A549 (cell line): ENCODE results near the gene DGKH. TPM values are rescaled to one million over a fixed set of nuclear protein-coding genes. Genes with fewer than 3 reads are reported as not detected.

Source experiments
- ATAC-seq, 2 experiments: fragments of 200-7000 bp in 1 of 2; fragments of >200 bp in 1 of 2; cut with Nextera tagmentation in 1 of 2; cut with Tn5 transposase in 1 of 2; 3 replicates each; pipeline versions ENCODE4 v1.8.0 to v1.9.1; 2018 to 2020; ENCODE audit warnings: mild to moderate bottlenecking in 1 of 2, moderate library complexity in 1 of 2
- CTCF ChIA-PET: fragments of 300-600 bp; sonication (Branson Sonifier 250); formaldehyde crosslinking; extraction: SDS; loops from one replicate; lab custom pipeline; 2021; ENCODE audit warnings: antibody characterized with exemption, inconsistent platforms; lab: Yijun Ruan, JAX
- POLR2A ChIA-PET: fragments of 350-600 bp; formaldehyde crosslinking; extraction: SDS; loops from one replicate; lab custom pipeline; 2021; ENCODE audit warnings: antibody characterized with exemption, inconsistent platforms; lab: Yijun Ruan, JAX
- DNase-seq, 2 experiments: peaks; one replicate each; pipeline versions ENCODE4 v3.0.0 to v3.0.0-alpha.2; 2011 to 2016; ENCODE audit warnings: low read depth in 1 of 2, low spot score in 1 of 2
- FAIRE-seq: peaks from 2 replicates; lab custom pipeline; 2011; peaks lifted over from hg19 to GRCh38; lab: Jason Lieb, UNC
- H3K27ac ChIP-seq, 2 experiments: fragments of >200 bp; sonication (Bioruptor Twin); formaldehyde crosslinking; 3 replicates each; pipeline ENCODE4 v1.5.1; 2016 to 2017
- H3K4me1 ChIP-seq: fragments of >200 bp; sonication (Bioruptor Twin); formaldehyde crosslinking; 3 replicates; pipeline ENCODE4 v1.6.1; 2016
- H3K4me2 ChIP-seq: fragments of >200 bp; sonication (Bioruptor Twin); formaldehyde crosslinking; 3 replicates; pipeline ENCODE4 v1.6.1; 2016
- H3K4me3 ChIP-seq: fragments of >200 bp; sonication (Bioruptor Twin); formaldehyde crosslinking; 3 replicates; pipeline ENCODE4 v1.5.1; 2016
- H3K9me3 ChIP-seq: fragments of >200 bp; sonication (Bioruptor Twin); formaldehyde crosslinking; 3 replicates; pipeline ENCODE4 v1.6.1; 2016
- ATOH8 ChIP-seq: fragments of 250-450 bp; sonication (Bioruptor Pico); IDR thresholded peaks from 2 replicates; pipeline ENCODE4 v1.5.0; 2020; ENCODE audit warnings: low read depth, mild to moderate bottlenecking, moderate library complexity
- BCL3 ChIP-seq: fragments of >200 bp; sonication (Bioruptor Twin); formaldehyde crosslinking; IDR thresholded peaks from 3 replicates; pipeline ENCODE4 v1.6.1; 2016
- CBX2 ChIP-seq: fragments of 200-600 bp; sonication (generic); IDR thresholded peaks from 2 replicates; pipeline ENCODE4 v1.6.1; 2016; ENCODE audit warnings: low read depth, mild to moderate bottlenecking, borderline replicate concordance
- CHD2 ChIP-seq: fragments of 150-350 bp; IDR thresholded peaks from 2 replicates; pipeline ENCODE4 v1.6.1; 2014; ENCODE audit warnings: low read length; ENCODE audit not compliant: partially characterized antibody
- CHD4 ChIP-seq: fragments of 200-600 bp; sonication (generic); IDR thresholded peaks from 2 replicates; pipeline ENCODE4 v1.6.1; 2016; ENCODE audit warnings: antibody characterized with exemption, mild to moderate bottlenecking, borderline replicate concordance
- EP300 ChIP-seq, 2 experiments: fragments of >200 bp; sonication (Bioruptor Twin); formaldehyde crosslinking; IDR thresholded peaks; 2 replicates in 1 of 2; 3 replicates in 1 of 2; pipeline ENCODE4 v1.6.1; 2016 to 2017
- GATA3 ChIP-seq: IDR thresholded peaks from 2 replicates; pipeline ENCODE4 v1.6.1; 2012; ENCODE audit warnings: borderline replicate concordance
- HES2 ChIP-seq: fragments of >200 bp; sonication (Bioruptor Twin); formaldehyde crosslinking; IDR thresholded peaks from 2 replicates; pipeline ENCODE4 v1.6.1; 2016
- HEYL ChIP-seq: fragments of 250-450 bp; sonication (Bioruptor Pico); IDR thresholded peaks from 2 replicates; pipeline ENCODE4 v1.8.0; 2021; ENCODE audit warnings: mild to moderate bottlenecking, moderate library complexity
- HOXA7 ChIP-seq: fragments of 250-450 bp; sonication (Bioruptor Pico); IDR thresholded peaks from 2 replicates; pipeline ENCODE4 v1.5.0; 2020; ENCODE audit warnings: mild to moderate bottlenecking, moderate library complexity
- HOXB13 ChIP-seq: fragments of 250-450 bp; sonication (Bioruptor Pico); IDR thresholded peaks from 2 replicates; pipeline ENCODE4 v1.5.0; 2020; ENCODE audit warnings: low read depth, mild to moderate bottlenecking, moderate library complexity
- HOXB5 ChIP-seq: fragments of 250-450 bp; sonication (Bioruptor Pico); IDR thresholded peaks from 2 replicates; pipeline ENCODE4 v1.5.0; 2020; ENCODE audit warnings: mild to moderate bottlenecking, moderate library complexity
- JUN ChIP-seq, 2 experiments: fragments of >200 bp; sonication (Bioruptor Twin); formaldehyde crosslinking; IDR thresholded peaks; 2 replicates in 1 of 2; 3 replicates in 1 of 2; pipeline ENCODE4 v1.6.1; 2016 to 2017
- KDM1A ChIP-seq: fragments of 200-600 bp; sonication (generic); IDR thresholded peaks from 2 replicates; pipeline ENCODE4 v1.6.1; 2016; ENCODE audit warnings: low read depth, mild to moderate bottlenecking
- KDM5A ChIP-seq: fragments of 200-600 bp; sonication (generic); IDR thresholded peaks from 2 replicates; pipeline ENCODE4 v1.6.1; 2016; ENCODE audit warnings: antibody characterized with exemption, mild to moderate bottlenecking
- MAFK ChIP-seq: fragments of 450-650 bp; IDR thresholded peaks from 2 replicates; pipeline ENCODE4 v1.6.1; 2014; ENCODE audit not compliant: partially characterized antibody
- NPAS2 ChIP-seq: fragments of 250-450 bp; sonication (Bioruptor Pico); IDR thresholded peaks from 2 replicates; pipeline ENCODE4 v1.8.0; 2022; ENCODE audit warnings: mild to moderate bottlenecking, moderate library complexity, borderline replicate concordance
- NR3C1 ChIP-seq: fragments of >200 bp; sonication (Bioruptor Twin); formaldehyde crosslinking; IDR thresholded peaks from 3 replicates; pipeline ENCODE4 v1.6.1; 2017
- PHF8 ChIP-seq: fragments of 200-600 bp; sonication (generic); IDR thresholded peaks from 2 replicates; pipeline ENCODE4 v1.6.1; 2016; ENCODE audit warnings: low read depth, mild to moderate bottlenecking, antibody characterized with exemption, moderate library complexity, borderline replicate concordance
- POLR2A ChIP-seq: IDR thresholded peaks from 2 replicates; pipeline ENCODE4 v1.6.1; 2012; ENCODE audit warnings: mild to moderate bottlenecking, low read length
- RARB ChIP-seq: fragments of 250-450 bp; sonication (Bioruptor Pico); IDR thresholded peaks from 2 replicates; pipeline ENCODE4 v1.8.0; 2021; ENCODE audit warnings: mild to moderate bottlenecking, moderate library complexity
- RFX5 ChIP-seq: fragments of 450-650 bp; IDR thresholded peaks from 2 replicates; pipeline ENCODE4 v1.7.1; 2014; ENCODE audit warnings: antibody characterized with exemption, mild to moderate bottlenecking, moderate library complexity
- SMC3 ChIP-seq: fragments of >200 bp; sonication (Bioruptor Twin); formaldehyde crosslinking; IDR thresholded peaks from 3 replicates; pipeline ENCODE4 v1.6.1; 2018; ENCODE audit warnings: inconsistent platforms
- SREBF2 ChIP-seq: fragments of 450-650 bp; IDR thresholded peaks from 2 replicates; pipeline ENCODE4 v1.6.1; 2014; ENCODE audit warnings: mild to moderate bottlenecking, moderate library complexity
- ZFP36 ChIP-seq: fragments of 450-650 bp; IDR thresholded peaks from 2 replicates; pipeline ENCODE4 v1.6.1; 2014; ENCODE audit warnings: borderline replicate concordance; ENCODE audit not compliant: partially characterized antibody
- ZSCAN20 ChIP-seq: fragments of 250-450 bp; sonication (Bioruptor Pico); IDR thresholded peaks from 2 replicates; pipeline ENCODE4 v1.8.0; 2022; ENCODE audit warnings: mild to moderate bottlenecking, moderate library complexity
- WGBS: methylation state at CpG from one replicate; pipeline ENCODE4 v1.1.6; 2017; ENCODE audit errors: missing lambda C conversion rate; 5-methylcytosine and 5-hydroxymethylcytosine counted together
- polyA plus RNA-seq, 4 experiments: library from polyadenylated mRNA; depleted of rRNA in 3 of 4; stranded (reverse); fragments of >200 nt; fragmentation: RNase III in 1 of 4; extraction: RNeasy Plus Mini Kit Qiagen cat#74134 plus additional on column Dnase treatment in 1 of 4; gene quantifications; 2 replicates in 3 of 4; 3 replicates in 1 of 4; pipeline ENCODE4 v1.2.3, GENCODE V29; 2011 to 2017
- TF ChIP-seq, protein P1 (sequence below): fragments of 450-650 bp; IDR thresholded peaks from 2 replicates; pipeline ENCODE4 v1.6.1; 2014; ENCODE audit warnings: antibody characterized with exemption
- TF ChIP-seq, protein P2 (sequence below): fragments of >200 bp; sonication (Bioruptor Twin); formaldehyde crosslinking; IDR thresholded peaks from 3 replicates; pipeline ENCODE4 v1.5.1; 2016
- TF ChIP-seq, protein P3 (sequence below): IDR thresholded peaks from 2 replicates; pipeline ENCODE4 v1.6.1; 2012
- TF ChIP-seq, protein P4 (sequence below): IDR thresholded peaks from 2 replicates; pipeline ENCODE4 v1.6.1; 2012
- TF ChIP-seq, protein P5 (sequence below): fragments of 250-450 bp; sonication (Bioruptor Pico); IDR thresholded peaks from 2 replicates; pipeline ENCODE4 v1.5.0; 2021; ENCODE audit warnings: mild to moderate bottlenecking, moderate library complexity, borderline replicate concordance

Gene DGKH
- polyA plus RNA-seq, 2 of the 4 experiments (the other 2 are of a cell fraction), result 3.8 to 6.7 TPM

- POLR2A ChIA-PET, result no interaction called here
- no peak for FAIRE-seq
- CTCF ChIA-PET, result no interaction called here
- H3K4me2 ChIP-seq, result no peak overlapping the region
- TF ChIP-seq RARB (CRISPR knock-in tag) (no peak), HOXB13 (no peak), GATA3 (no peak), NPAS2 (no peak), RFX5 (no peak), NR3C1 (no peak), CHD4 (no peak), KDM1A (no peak), MAFK (no peak), POLR2A (no peak), HES2 (no peak), ZSCAN20 (CRISPR knock-in tag) (no peak), PHF8 (no peak), ZFP36 (no peak), BCL3 (no peak), SMC3 (no peak)
- TF ChIP-seq, protein P1, sequence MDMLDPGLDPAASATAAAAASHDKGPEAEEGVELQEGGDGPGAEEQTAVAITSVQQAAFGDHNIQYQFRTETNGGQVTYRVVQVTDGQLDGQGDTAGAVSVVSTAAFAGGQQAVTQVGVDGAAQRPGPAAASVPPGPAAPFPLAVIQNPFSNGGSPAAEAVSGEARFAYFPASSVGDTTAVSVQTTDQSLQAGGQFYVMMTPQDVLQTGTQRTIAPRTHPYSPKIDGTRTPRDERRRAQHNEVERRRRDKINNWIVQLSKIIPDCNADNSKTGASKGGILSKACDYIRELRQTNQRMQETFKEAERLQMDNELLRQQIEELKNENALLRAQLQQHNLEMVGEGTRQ, result no peak
- TF ChIP-seq, protein P2, sequence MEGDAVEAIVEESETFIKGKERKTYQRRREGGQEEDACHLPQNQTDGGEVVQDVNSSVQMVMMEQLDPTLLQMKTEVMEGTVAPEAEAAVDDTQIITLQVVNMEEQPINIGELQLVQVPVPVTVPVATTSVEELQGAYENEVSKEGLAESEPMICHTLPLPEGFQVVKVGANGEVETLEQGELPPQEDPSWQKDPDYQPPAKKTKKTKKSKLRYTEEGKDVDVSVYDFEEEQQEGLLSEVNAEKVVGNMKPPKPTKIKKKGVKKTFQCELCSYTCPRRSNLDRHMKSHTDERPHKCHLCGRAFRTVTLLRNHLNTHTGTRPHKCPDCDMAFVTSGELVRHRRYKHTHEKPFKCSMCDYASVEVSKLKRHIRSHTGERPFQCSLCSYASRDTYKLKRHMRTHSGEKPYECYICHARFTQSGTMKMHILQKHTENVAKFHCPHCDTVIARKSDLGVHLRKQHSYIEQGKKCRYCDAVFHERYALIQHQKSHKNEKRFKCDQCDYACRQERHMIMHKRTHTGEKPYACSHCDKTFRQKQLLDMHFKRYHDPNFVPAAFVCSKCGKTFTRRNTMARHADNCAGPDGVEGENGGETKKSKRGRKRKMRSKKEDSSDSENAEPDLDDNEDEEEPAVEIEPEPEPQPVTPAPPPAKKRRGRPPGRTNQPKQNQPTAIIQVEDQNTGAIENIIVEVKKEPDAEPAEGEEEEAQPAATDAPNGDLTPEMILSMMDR, result no peak
- TF ChIP-seq, protein P3, sequence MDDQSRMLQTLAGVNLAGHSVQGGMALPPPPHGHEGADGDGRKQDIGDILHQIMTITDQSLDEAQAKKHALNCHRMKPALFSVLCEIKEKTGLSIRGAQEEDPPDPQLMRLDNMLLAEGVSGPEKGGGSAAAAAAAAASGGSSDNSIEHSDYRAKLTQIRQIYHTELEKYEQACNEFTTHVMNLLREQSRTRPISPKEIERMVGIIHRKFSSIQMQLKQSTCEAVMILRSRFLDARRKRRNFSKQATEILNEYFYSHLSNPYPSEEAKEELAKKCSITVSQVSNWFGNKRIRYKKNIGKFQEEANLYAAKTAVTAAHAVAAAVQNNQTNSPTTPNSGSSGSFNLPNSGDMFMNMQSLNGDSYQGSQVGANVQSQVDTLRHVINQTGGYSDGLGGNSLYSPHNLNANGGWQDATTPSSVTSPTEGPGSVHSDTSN, result no peak
- TF ChIP-seq, protein P4, sequence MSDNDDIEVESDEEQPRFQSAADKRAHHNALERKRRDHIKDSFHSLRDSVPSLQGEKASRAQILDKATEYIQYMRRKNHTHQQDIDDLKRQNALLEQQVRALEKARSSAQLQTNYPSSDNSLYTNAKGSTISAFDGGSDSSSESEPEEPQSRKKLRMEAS, result no peak
- WGBS, result 89% methylated on average over 6 of the region's 6 CpGs
- no peak for DNase-seq
- ATAC-seq, result no peak
- no peak overlapping the region for H3K4me3 ChIP-seq
- no peaks in the 10 kb centered on the region for H3K9me3 ChIP-seq
- H3K4me1 ChIP-seq, result peaks cover 15% of the 10 kb centered on the region
- H3K27ac ChIP-seq, result no peak overlapping the region
Measured at GRCh38 chr13:42279080-42279479, 230.6 kb downstream of the DGKH start.

- 36% methylated on average over 1 of the region's 1 CpG for WGBS
- Histone ChIP-seq H3K9me3 (no peaks in the 10 kb centered on the region), H3K4me3 (no peak overlapping the region), H3K4me1 (peaks cover 15% of the 10 kb centered on the region), H3K27ac (no peak overlapping the region), H3K4me2 (no peak overlapping the region)
- ChIA-PET CTCF (no interaction called here), POLR2A (no interaction called here)
- TF ChIP-seq CBX2 (no peak), SREBF2 (no peak), CHD4 (no peak), KDM5A (no peak), ATOH8 (no peak), SMC3 (no peak), HEYL (CRISPR knock-in tag) (no peak), RFX5 (no peak), HOXA7 (CRISPR knock-in tag) (no peak), POLR2A (no peak), JUN (IDR thresholded peaks at IDR 0.05) (no peak), CHD2 (no peak), HOXB5 (CRISPR knock-in tag) (no peak), ZFP36 (no peak), EP300 (IDR thresholded peaks at IDR 0.05) (no peak)
- TF ChIP-seq, protein P5, sequence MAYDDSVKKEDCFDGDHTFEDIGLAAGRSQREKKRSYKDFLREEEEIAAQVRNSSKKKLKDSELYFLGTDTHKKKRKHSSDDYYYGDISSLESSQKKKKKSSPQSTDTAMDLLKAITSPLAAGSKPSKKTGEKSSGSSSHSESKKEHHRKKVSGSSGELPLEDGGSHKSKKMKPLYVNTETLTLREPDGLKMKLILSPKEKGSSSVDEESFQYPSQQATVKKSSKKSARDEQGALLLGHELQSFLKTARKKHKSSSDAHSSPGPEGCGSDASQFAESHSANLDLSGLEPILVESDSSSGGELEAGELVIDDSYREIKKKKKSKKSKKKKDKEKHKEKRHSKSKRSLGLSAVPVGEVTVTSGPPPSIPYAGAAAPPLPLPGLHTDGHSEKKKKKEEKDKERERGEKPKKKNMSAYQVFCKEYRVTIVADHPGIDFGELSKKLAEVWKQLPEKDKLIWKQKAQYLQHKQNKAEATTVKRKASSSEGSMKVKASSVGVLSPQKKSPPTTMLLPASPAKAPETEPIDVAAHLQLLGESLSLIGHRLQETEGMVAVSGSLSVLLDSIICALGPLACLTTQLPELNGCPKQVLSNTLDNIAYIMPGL (CRISPR knock-in tag), result no peak
- TF ChIP-seq, protein P4, result no peak
- ATAC-seq (no peak), DNase-seq (no peak), FAIRE-seq (no peak)
Measured at GRCh38 chr13:42279986-42280385, 231.5 kb downstream of the DGKH start.
